Chondrocyte (in vitro differentiated cells): Measurements from ENCODE around the gene SBDS. TPM values are rescaled to one million over a fixed set of nuclear protein-coding genes. Genes with fewer than 3 reads are reported as not detected.
"Not testable (repeated sequence)": the region's sequence is repeated elsewhere in the genome, so short reads cannot be mapped to it uniquely, and the experiment has no call there.

Source experiments
- DNase-seq: peaks from one replicate; pipeline ENCODE4 v3.0.0; 2021; ENCODE audit warnings: mixed read lengths, low spot score
- H3K27ac Mint-ChIP-seq: one replicate; pipeline ENCODE4 v1.8.0; 2021; ENCODE audit warnings: mild to moderate bottlenecking, moderate library complexity, mixed read lengths; ENCODE audit not compliant: unreplicated experiment
- H3K27me3 Mint-ChIP-seq: 2 replicates; pipeline ENCODE4 v1.8.0; 2021; ENCODE audit warnings: low read depth, mixed read lengths
- H3K36me3 Mint-ChIP-seq: 2 replicates; pipeline ENCODE4 v1.8.0; 2021; ENCODE audit warnings: low read depth, mixed read lengths
- H3K4me1 Mint-ChIP-seq: 2 replicates; pipeline ENCODE4 v1.8.0; 2021; ENCODE audit warnings: low read depth, mild to moderate bottlenecking, mixed read lengths
- H3K4me3 Mint-ChIP-seq: one replicate; pipeline ENCODE4 v1.8.0; 2021; ENCODE audit warnings: mild to moderate bottlenecking, moderate library complexity, mixed read lengths; ENCODE audit not compliant: unreplicated experiment
- H3K9me3 Mint-ChIP-seq: 2 replicates; pipeline ENCODE4 v1.8.0; 2021; ENCODE audit warnings: low read depth, mixed read lengths
- CTCF ChIP-seq: fragments of 200-600 bp; sonication (generic); IDR thresholded peaks from 2 replicates; pipeline ENCODE4 v1.5.0; 2021; ENCODE audit warnings: antibody characterized with exemption, mild to moderate bottlenecking, moderate library complexity
- total RNA-seq: library from RNA; stranded (reverse); gene quantifications from 3 replicates; pipeline ENCODE4 v1.2.1, GENCODE V29; 2021

The SBDS gene
- total RNA-seq, 1 donor from 2014 or later: 146 TPM

GRCh38 chr7:67008260-67008659 is 12.9 kb upstream of the SBDS start:
- Mint-ChIP-seq H3K4me1 (no peaks in the 10 kb centered on the region), H3K27ac (no peak overlapping the region), H3K36me3 (peaks cover 11% of the 10 kb centered on the region), H3K27me3 (no peaks in the 10 kb centered on the region), H3K4me3 (no peak overlapping the region), H3K9me3 (no peaks in the 10 kb centered on the region)
- no peak for DNase-seq
- no peak for TF ChIP-seq CTCF

- no peaks in the 10 kb centered on the region for H3K4me1 Mint-ChIP-seq
- no peak overlapping the region for H3K4me3 Mint-ChIP-seq
- no peak overlapping the region for H3K27ac Mint-ChIP-seq
- peaks cover 11% of the 10 kb centered on the region for H3K36me3 Mint-ChIP-seq
- H3K27me3 Mint-ChIP-seq: no peaks in the 10 kb centered on the region
- no peaks in the 10 kb centered on the region for H3K9me3 Mint-ChIP-seq
- no peak for DNase-seq
- no peak for TF ChIP-seq CTCF
Observed at GRCh38 chr7:67006965-67007364, 11.6 kb upstream of the SBDS start.

DNA sequence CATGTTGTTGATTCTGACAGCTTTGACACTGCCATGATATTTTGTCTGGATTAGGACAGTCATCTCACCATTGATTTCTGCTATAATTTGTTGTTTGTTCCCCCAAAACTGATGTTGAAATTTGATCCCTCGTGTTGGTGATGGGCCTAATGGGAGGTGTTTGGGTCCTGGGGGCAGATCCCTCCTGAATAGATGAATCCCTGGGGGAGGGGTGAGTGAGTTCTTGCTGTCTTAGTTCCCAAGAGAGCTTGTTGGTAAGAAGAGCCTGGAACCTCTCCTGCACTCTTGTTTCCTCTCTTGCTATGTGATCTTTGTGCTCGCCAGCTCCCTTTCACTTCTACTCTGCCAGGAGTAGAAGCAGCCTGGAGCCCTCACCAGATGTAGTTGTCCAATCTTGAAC is 8.8 kb upstream of the SBDS start:
- H3K27me3 Mint-ChIP-seq, H3K4me3 Mint-ChIP-seq, H3K36me3 Mint-ChIP-seq, H3K9me3 Mint-ChIP-seq, DNase-seq, H3K4me1 Mint-ChIP-seq, H3K27ac Mint-ChIP-seq: not testable (repeated sequence)

DNA sequence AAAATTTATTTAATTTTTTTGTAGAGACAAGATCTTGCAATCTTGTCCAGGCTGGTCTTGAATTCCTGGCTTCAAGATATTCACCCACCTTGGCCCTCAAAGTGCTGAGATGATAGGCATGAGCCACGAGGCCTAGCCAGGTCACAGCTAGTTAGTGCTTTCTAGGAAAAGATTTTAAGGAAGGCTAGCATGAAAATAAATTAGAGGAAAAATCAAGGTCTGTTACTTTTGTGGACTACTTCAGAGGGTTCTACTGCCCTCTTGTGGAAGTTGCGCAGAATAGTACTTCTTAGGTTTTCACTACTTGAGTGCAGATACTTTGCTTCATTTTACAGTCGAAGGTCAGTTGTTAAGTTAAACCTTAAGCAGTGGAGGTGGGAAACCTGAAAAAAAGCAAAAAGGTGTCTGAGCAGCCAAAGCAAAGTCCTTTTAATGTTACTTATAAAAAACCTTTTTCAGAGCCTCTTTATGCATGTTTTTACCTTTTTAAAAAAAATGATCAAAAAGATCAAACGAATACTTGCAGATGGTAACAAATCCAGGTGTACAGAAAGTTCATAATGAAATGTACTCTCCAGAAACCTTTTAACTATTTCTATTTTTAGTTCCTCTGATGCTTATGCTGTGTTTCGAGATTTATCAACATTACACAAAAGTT is 5.3 kb upstream of the SBDS start:
- H3K36me3 Mint-ChIP-seq, H3K27me3 Mint-ChIP-seq, DNase-seq, H3K4me1 Mint-ChIP-seq, H3K9me3 Mint-ChIP-seq, H3K4me3 Mint-ChIP-seq: not testable (repeated sequence)
- peak; percentile 77 for TF ChIP-seq CTCF
- peak overlapping the region; percentile 30 for H3K27ac Mint-ChIP-seq

GRCh38 chr7:66996444-66997191 is 1.2 kb upstream of the SBDS start, which contains the start of gene TYW1:
Gene TYW1 (plus strand): TSS chr7:66996833. CDS start chr7:66996979, 146 bp downstream.
- not testable (repeated sequence) for H3K27me3 Mint-ChIP-seq, H3K9me3 Mint-ChIP-seq
- peak; percentile 99 for DNase-seq
- peak within 1 kb of the TSS; percentile 99 for H3K27ac Mint-ChIP-seq
- H3K4me1 Mint-ChIP-seq: peaks cover 27% of the 10 kb centered on the region
- peaks cover 12% of the 10 kb centered on the region for H3K36me3 Mint-ChIP-seq
- peak within 1 kb of the TSS; percentile 96 for H3K4me3 Mint-ChIP-seq

GRCh38 chr7:66994691-66995049 is 716 bp downstream of the SBDS start:
- peak; percentile 77 for TF ChIP-seq CTCF
- Mint-ChIP-seq H3K36me3 (peaks cover 16% of the 10 kb centered on the region), H3K4me3 (peak overlapping the region; percentile 91), H3K27ac (peak overlapping the region; percentile 100), H3K4me1 (peaks cover 27% of the 10 kb centered on the region)
- H3K9me3 Mint-ChIP-seq, DNase-seq, H3K27me3 Mint-ChIP-seq: not testable (repeated sequence)

DNA sequence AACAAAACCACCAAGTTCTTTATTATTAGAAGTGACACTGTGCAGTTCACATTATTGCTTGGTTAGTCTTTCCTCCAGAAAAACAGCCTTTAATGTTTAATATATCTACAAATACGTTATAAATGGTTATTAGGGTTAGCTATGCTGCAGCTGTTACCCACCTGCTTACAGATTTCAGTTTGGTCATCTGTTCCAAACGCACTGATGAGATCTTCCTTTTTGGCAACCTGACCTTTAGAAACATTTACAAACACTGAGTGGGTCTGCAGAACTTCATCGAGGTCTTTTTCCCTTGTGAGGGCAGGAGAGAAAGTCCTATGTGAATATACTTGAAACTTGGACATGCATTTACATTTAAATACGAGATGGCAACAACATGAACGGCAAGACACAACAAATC is 1.3 kb downstream of the SBDS start:
- Mint-ChIP-seq H3K4me1 (peaks cover 27% of the 10 kb centered on the region), H3K27ac (peak overlapping the region; percentile 100), H3K36me3 (peaks cover 16% of the 10 kb centered on the region), H3K4me3 (peak overlapping the region; percentile 91)
- not testable (repeated sequence) for H3K27me3 Mint-ChIP-seq, H3K9me3 Mint-ChIP-seq, DNase-seq

GRCh38 chr7:66989552-66989951 is 5.8 kb downstream of the SBDS start:
- peaks cover 17% of the 10 kb centered on the region for H3K4me1 Mint-ChIP-seq
- not testable (repeated sequence) for H3K4me3 Mint-ChIP-seq, H3K9me3 Mint-ChIP-seq, H3K27me3 Mint-ChIP-seq, H3K27ac Mint-ChIP-seq, DNase-seq
- peaks cover 28% of the 10 kb centered on the region for H3K36me3 Mint-ChIP-seq

DNA sequence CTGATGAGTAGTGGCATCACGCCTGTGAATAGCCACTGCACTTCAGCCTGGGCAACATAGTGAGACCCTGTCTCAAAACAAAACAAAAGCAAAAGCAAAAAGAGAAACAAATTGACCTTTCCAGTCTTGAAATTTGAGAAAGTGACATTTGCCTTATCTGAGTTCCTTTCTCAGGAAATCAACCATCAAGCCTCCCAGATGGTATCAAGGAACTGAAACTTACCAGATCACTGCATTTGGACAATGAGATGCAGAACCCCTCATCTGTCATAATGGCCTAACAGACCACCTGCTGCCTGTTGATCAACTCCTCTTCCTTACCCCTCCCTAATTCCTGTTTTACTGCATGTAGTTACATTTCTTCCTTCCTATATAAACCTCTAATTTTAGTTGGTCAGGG is 15.1 kb downstream of the SBDS start:
- not testable (repeated sequence) for H3K27me3 Mint-ChIP-seq, H3K27ac Mint-ChIP-seq, H3K4me1 Mint-ChIP-seq, H3K36me3 Mint-ChIP-seq, H3K4me3 Mint-ChIP-seq, DNase-seq
- H3K9me3 Mint-ChIP-seq: peaks cover 10% of the 10 kb centered on the region
